Stimulated activated CD4-positive, alpha-beta T cell treated with anti-CD3 and anti-CD28 coated beads, TNF-alpha, amount 100 ng/mL, for 4 hours (primary cell): ENCODE results near the gene CBR4.
"Not testable (repeated sequence)": the region's sequence is repeated elsewhere in the genome, so short reads cannot be mapped to it uniquely, and the experiment has no call there.

Experiments used
- DNase-seq, 3 experiments: peaks; one replicate each; pipeline ENCODE4 v3.0.0-alpha.2; 2020; ENCODE audit warnings: low read depth in 3 of 3

The CBR4 gene

GRCh38 chr4:169010125-169011023 lies at the start of gene CBR4:
Gene CBR4 (minus strand): TSS chr4:169010255. CDS start chr4:169010089, 166 bp downstream.
- peak; percentile 88 to 92 (median 91) for DNase-seq

GRCh38 chr4:169059306-169060211 lies 49.5 kb upstream of the CBR4 start:
- no peak for DNase-seq

GRCh38 chr4:169058312-169058711 lies 48.3 kb upstream of the CBR4 start:
- DNase-seq, result no peak

GRCh38 chr4:169054879-169055278 lies 44.8 kb upstream of the CBR4 start:
- no peak for DNase-seq

GRCh38 chr4:169052594-169052945 lies 42.5 kb upstream of the CBR4 start:
- no peak for DNase-seq

GRCh38 chr4:169051761-169052593 lies 41.9 kb upstream of the CBR4 start:
- no peak for DNase-seq

GRCh38 chr4:169050881-169051760 lies 41.1 kb upstream of the CBR4 start:
- no peak for DNase-seq

- no peak for DNase-seq
Observed at GRCh38 chr4:169050284-169050683, 40.2 kb upstream of the CBR4 start.

GRCh38 chr4:169048868-169049414 lies 38.9 kb upstream of the CBR4 start:
- DNase-seq, result no peak

- no peak for DNase-seq
Observed at GRCh38 chr4:169047956-169048355, 37.9 kb upstream of the CBR4 start.

- DNase-seq, result no peak
Observed at GRCh38 chr4:169045862-169046584, 36.0 kb upstream of the CBR4 start.

GRCh38 chr4:169044714-169045447 lies 34.8 kb upstream of the CBR4 start:
- DNase-seq, result no peak

- DNase-seq, result no peak
Observed at GRCh38 chr4:169042608-169043007, 32.6 kb upstream of the CBR4 start.

GRCh38 chr4:169040559-169041261 lies 30.7 kb upstream of the CBR4 start:
- no peak for DNase-seq

GRCh38 chr4:169039251-169039954 lies 29.3 kb upstream of the CBR4 start:
- DNase-seq, result no peak

- DNase-seq, result no peak
Observed at GRCh38 chr4:169037506-169037905, 27.5 kb upstream of the CBR4 start.

GRCh38 chr4:169035871-169036620 lies 26.0 kb upstream of the CBR4 start:
- not testable (repeated sequence) for DNase-seq
